Measurements from ENCODE around the gene CALCOCO2.

The CALCOCO2 gene

GRCh38 chr17:48873696-48874443 is 43.0 kb downstream of the CALCOCO2 start:
- no peak for DNase-seq

DNA sequence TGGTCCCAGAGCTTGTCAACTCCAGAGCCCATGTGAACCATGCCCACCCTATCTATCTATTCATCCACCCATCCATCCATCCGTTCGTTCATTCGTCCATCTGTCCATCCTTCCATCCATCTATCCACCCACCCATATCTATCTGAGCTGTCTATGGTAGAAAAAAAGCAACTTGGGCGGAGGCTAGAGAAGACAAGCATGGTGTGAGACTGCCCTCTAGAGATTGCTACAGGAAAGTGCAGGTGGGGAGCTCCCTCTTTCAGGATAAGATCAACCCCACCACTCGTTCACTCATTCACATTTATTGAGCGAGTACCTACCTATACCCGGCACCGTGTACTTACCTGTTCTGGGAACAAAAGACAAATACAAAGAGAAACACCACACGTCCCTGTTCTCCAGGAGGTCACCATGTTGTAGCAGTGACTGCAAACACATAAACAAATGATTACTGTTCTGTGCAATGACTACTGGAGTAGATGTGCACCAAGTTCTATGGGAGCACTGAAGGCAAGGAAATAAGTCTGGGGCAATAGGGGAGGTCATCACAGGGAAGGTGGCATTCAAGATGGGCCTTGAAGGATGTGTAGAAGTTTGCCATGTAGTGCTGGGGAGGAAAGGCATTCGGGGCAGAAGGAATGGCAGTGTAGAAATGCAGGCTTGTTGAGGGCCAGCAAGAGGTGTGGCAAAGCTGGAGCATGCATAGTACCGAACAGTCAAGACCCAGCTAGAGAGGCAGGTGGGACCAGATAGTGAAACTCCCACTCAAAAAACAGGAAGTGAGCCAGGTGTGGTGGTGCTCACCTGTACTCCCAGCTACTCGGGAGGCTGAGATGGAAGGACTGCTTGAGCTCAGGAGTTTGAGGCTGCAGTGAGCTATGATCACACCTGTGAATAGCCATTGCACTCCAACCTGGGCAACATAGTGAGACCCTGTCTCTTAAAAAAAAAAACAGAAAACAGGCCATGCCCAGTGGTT is 48.4 kb downstream of the CALCOCO2 start:
- peak; percentile 54 for DNase-seq

DNA sequence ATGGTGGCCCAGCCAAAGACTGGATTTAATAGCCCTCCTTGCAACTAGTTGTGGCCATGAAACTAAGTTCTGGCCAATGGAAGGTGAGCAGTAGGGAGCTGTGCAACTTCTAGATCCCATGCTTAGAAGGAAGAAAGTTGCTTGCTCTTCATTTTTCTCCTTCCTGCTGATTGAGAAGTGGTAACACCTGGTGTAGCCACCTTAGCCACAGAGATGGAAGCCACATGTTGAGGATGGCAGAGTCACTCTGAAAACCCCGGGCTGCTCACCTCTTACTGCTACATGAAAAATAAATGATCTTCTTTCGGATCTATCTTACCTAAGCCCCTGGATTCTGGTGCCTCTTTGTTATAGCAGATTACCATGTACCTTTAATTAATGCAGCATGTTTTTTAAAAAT is 51.4 kb downstream of the CALCOCO2 start:
- DNase-seq, result no peak

GRCh38 chr17:48883171-48883570 is 52.3 kb downstream of the CALCOCO2 start:
- no peak for DNase-seq

DNA sequence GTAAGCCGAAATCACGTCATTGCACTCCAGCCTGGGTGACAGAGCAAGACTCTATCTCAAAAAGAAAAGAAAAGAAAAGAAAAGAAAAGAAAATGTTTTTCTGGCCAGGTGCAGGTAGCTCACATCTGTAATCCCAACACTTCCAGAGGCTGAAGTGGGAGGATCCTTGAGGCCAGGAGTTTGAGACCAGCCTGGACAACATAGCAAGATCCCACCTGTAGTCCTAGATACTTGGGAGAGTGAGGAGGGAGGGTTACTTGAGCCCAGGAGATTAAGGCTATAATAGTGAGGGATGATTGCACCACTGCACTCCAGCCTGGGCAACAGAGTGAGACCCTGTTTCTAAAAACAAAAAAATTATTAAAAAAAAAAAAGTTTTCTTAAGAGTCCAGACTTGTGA is 59.3 kb downstream of the CALCOCO2 start:
- no peak for DNase-seq

- no peak for DNase-seq
Measured at GRCh38 chr17:48892940-48893645, 62.3 kb downstream of the CALCOCO2 start.

GRCh38 chr17:48893646-48894508 is 63.0 kb downstream of the CALCOCO2 start:
- no peak for DNase-seq

GRCh38 chr17:48894886-48895285 is 64.1 kb downstream of the CALCOCO2 start:
- no peak for DNase-seq

DNA sequence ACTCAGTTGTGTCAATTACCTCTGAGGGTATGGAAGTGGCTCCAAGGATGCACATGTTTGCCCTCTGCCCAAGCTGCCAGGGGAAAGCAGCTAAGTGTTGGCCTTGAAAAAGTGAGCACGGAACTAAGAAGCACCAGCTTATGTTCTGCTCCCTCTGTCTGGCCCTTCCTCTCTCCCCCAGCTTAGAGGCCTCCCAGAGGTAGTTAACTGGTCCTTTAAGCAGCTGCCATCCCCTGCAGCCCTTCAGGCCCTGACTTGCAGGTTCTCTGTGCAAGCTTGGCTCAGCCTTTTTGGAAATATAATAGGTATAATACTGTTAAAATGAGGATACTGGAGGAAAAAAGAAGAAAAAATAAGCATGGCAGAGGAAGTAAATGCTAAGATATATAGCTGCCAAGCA is 70.4 kb downstream of the CALCOCO2 start:
- DNase-seq, result no peak

- DNase-seq, result no peak
Measured at GRCh38 chr17:48903401-48903800, 72.6 kb downstream of the CALCOCO2 start.

GRCh38 chr17:48904428-48904827 is 73.6 kb downstream of the CALCOCO2 start:
- no peak for DNase-seq

DNA sequence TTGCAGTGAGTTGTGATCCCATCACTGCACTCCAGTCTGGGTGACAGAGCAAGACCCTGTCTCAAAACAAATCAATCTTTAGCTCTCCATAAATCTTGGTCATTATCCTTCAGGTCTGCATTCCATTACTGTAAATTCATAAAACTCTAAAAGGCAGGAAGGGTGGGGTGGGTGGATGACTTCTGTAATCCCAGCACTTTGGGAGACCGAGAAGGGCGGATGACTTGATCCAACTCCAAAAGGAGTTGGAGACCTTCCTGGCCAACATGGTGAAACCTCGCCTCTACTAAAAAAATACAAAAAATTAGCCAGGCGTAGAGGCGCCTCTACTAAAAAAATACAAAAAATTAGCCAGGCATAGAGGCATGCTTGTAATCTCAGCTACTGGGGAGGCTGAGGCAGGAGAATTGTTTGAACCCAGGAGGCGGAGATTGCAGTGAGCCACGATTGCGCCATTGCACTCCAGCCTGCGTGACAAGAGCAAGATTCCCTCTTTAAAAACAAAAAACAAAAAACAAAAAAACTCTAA is 75.2 kb downstream of the CALCOCO2 start:
- DNase-seq, result no peak

DNA sequence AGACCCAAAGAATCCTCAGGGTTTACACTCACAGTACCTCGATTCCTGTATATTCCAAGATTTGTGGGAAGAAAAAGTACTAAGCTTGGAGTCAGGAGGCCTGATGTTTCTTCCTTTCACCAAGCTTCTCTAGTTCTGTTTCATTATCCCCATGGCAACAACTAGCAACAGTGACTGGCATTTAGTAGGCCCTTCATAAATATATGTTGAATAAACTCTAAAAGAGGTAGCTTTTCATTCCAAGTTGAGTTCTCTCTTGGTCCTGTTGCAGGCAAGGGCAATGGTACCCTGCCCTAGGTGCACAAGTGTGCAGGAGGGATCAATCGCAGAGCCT is 76.8 kb downstream of the CALCOCO2 start:
- peak; percentile 45 for DNase-seq

GRCh38 chr17:48908047-48908843 is 77.4 kb downstream of the CALCOCO2 start, which contains the start of gene UBE2Z:
Gene UBE2Z, plus strand, starts transcription at chr17:48908407. Its CDS starts 97 bp downstream, at chr17:48908504.
- DNase-seq, result peak; percentile 96

GRCh38 chr17:48908853-48909394 is 78.1 kb downstream of the CALCOCO2 start:
- peak; percentile 91 for DNase-seq

GRCh38 chr17:48909783-48910182 is 78.9 kb downstream of the CALCOCO2 start:
- DNase-seq, result no peak

DNA sequence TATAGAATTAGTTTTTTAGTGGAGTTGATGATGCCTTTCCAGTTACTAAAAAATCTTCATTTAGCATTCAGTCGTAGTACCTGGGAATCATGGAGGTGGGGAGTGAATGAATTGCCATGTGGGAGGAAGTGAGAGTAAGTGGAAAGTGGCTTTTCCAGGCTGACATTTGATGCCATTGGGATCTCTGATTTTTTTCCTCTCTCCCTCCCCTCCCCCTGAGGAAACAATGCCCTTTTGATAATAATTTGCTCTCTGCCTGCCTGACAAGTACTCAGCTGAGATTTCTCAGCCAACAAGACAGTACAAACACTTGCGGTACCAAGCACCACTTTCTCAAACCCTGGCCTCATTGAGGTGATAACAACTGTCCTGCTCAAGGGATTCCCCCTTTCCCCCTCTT is 79.5 kb downstream of the CALCOCO2 start:
- no peak for DNase-seq

DNA sequence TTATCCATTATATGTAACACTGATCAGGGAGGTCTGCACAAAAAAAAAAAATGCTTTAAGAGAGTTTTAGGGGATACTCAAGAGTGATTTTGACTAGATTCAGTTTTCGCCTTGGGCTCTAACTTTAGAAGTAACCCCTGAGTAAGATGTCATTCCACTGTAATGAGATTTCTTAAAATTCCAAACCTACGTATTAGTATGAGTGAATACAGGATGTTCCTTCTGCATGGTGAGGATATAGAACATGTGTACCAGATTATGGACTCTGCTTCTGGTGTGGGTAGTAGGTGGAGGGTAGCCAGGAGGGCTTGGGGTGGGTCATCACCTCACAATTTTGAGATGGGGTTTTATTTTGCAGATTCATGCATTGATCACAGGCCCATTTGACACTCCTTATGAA is 81.6 kb downstream of the CALCOCO2 start:
- no peak for DNase-seq
